Bronchial epithelial cell (primary cell): Measurements from ENCODE around the gene KDM4B. TPM values are rescaled to one million over a fixed set of nuclear protein-coding genes. Genes with fewer than 3 reads are reported as not detected.

Source experiments
- DNase-seq: peaks from one replicate; pipeline ENCODE4 v3.0.0-alpha.2; 2010; ENCODE audit warnings: low read depth
- FAIRE-seq: peaks from 2 replicates; lab custom pipeline; 2011; peaks lifted over from hg19 to GRCh38; lab: Jason Lieb, UNC
- H3K27me3 ChIP-seq: 2 replicates; pipeline ENCODE4 v1.5.1; 2011; ENCODE audit warnings: low read length; ENCODE audit not compliant: control insufficient read depth, insufficient read depth
- H3K36me3 ChIP-seq: 2 replicates; pipeline ENCODE4 v1.5.1; 2011; ENCODE audit warnings: low read length; ENCODE audit not compliant: control insufficient read depth, insufficient read depth
- H3K4me3 ChIP-seq: 2 replicates; pipeline ENCODE4 v1.5.1; 2011; ENCODE audit warnings: mild to moderate bottlenecking, low read depth, low read length, control low read depth
- CTCF ChIP-seq: IDR thresholded peaks from 2 replicates; pipeline ENCODE4 v1.5.1; 2011; ENCODE audit warnings: mild to moderate bottlenecking, moderate library complexity, low read length, control low read depth, inconsistent platforms; ENCODE audit not compliant: insufficient read depth, severe bottlenecking
- total RNA-seq: library from RNA; depleted of rRNA; stranded (reverse); fragments of >200 nt; gene quantifications from 2 replicates; pipeline ENCODE4 v1.2.1, GENCODE V29; 2014

The KDM4B gene
- total RNA-seq, 1 donor from 2014 or later, result 12.6 TPM

GRCh38 chr19:5128936-5129389 is 160.1 kb downstream of the KDM4B start:
- TF ChIP-seq CTCF, result no peak
- no peak for FAIRE-seq
- no peak for DNase-seq
- Histone ChIP-seq H3K27me3 (no peaks in the 10 kb centered on the region), H3K4me3 (no peak overlapping the region), H3K36me3 (peaks cover 14% of the 10 kb centered on the region)

- no peak for FAIRE-seq
- TF ChIP-seq CTCF, result no peak
Measured at GRCh38 chr19:5129691-5130090, 160.8 kb downstream of the KDM4B start.

GRCh38 chr19:5130371-5131030 is 161.6 kb downstream of the KDM4B start:
- FAIRE-seq (no peak), DNase-seq (no peak)
- Histone ChIP-seq H3K36me3 (peaks cover 23% of the 10 kb centered on the region), H3K27me3 (no peaks in the 10 kb centered on the region), H3K4me3 (no peak overlapping the region)
- TF ChIP-seq CTCF, result no peak

More at GRCh38 chr19:5129691-5130090, 160.8 kb downstream of the KDM4B start:
- DNase-seq, result no peak
- Histone ChIP-seq H3K27me3 (no peaks in the 10 kb centered on the region), H3K36me3 (peaks cover 18% of the 10 kb centered on the region), H3K4me3 (no peak overlapping the region)

GRCh38 chr19:5131031-5131505 is 162.2 kb downstream of the KDM4B start:
- TF ChIP-seq CTCF, result no peak
- Histone ChIP-seq H3K4me3 (no peak overlapping the region), H3K27me3 (no peaks in the 10 kb centered on the region), H3K36me3 (peaks cover 24% of the 10 kb centered on the region)
- DNase-seq, result no peak
- no peak for FAIRE-seq

GRCh38 chr19:5131506-5132205 is 162.7 kb downstream of the KDM4B start:
- DNase-seq, result no peak
- Histone ChIP-seq H3K36me3 (peaks cover 24% of the 10 kb centered on the region), H3K27me3 (no peaks in the 10 kb centered on the region), H3K4me3 (no peak overlapping the region)
- FAIRE-seq, result no peak
- TF ChIP-seq CTCF, result no peak
